Prostate gland (tissue), 2 donors: Measurements from ENCODE around the gene RABIF. TPM values are rescaled to one million over a fixed set of nuclear protein-coding genes. Genes with fewer than 3 reads are reported as not detected.

Source experiments
- DNase-seq: peaks from one replicate; pipeline ENCODE4 v3.0.0-alpha.2; 2019; ENCODE audit warnings: low spot score
- H3K27ac ChIP-seq, 2 donors: fragments of 200-600 bp; sonication (generic); 2 replicates each; pipeline ENCODE4 v1.5.1; 2017 to 2019
- H3K27me3 ChIP-seq: fragments of 200-600 bp; sonication (generic); replicated peaks from 2 replicates; pipeline ENCODE4 v1.5.1; 2019; ENCODE audit not compliant: insufficient read depth
- H3K36me3 ChIP-seq, 2 donors: fragments of 200-600 bp; sonication (generic); 1 replicate in 1 of 2; 2 replicates in 1 of 2; pipeline versions ENCODE4 v1.5.1 to v1.8.1; 2017 to 2019
- H3K4me1 ChIP-seq: fragments of 200-600 bp; sonication (generic); replicated peaks from 2 replicates; pipeline ENCODE4 v1.5.1; 2019
- H3K4me3 ChIP-seq, 2 donors: fragments of 200-600 bp; sonication (generic); 2 replicates each; pipeline ENCODE4 v1.5.1; 2017 to 2019
- H3K9me3 ChIP-seq: fragments of 200-600 bp; sonication (generic); 2 replicates; pipeline ENCODE4 v1.5.1; 2017
- CTCF ChIP-seq, 4 experiments: fragments of 200-600 bp in 2 of 4; fragments of 450-650 bp in 2 of 4; sonication (generic) in 2 of 4; IDR thresholded peaks; 1 replicate in 3 of 4; 2 replicates in 1 of 4; pipeline ENCODE4 v1.5.1; 2016 to 2019; ENCODE audit warnings: antibody characterized with exemption in 4 of 4, mild to moderate bottlenecking in 2 of 4, moderate library complexity in 2 of 4
- POLR2A ChIP-seq: fragments of 450-650 bp; IDR thresholded peaks from one replicate; pipeline ENCODE4 v1.6.1; 2016; ENCODE audit warnings: antibody characterized with exemption, mild to moderate bottlenecking
- POLR2AphosphoS5 ChIP-seq: sonication (generic); formaldehyde crosslinking; IDR thresholded peaks from one replicate; pipeline ENCODE4 v1.6.1; 2017; ENCODE audit warnings: antibody characterized with exemption
- WGBS: methylation state at CpG from one replicate; pipeline ENCODE4 v1.1.5; 2018; 5-methylcytosine and 5-hydroxymethylcytosine counted together
- intact Hi-C: fragments of 100-400 bp; cut with DNase I; formaldehyde crosslinking; loops from one replicate; pipeline ENCODE4 v1.14.2; 2022
- total RNA-seq, 2 donors: library from RNA; depleted of rRNA; stranded (reverse); fragments of >200 nt; gene quantifications; one replicate each; pipeline ENCODE4 v1.1.0, GENCODE V29; 2016

The RABIF gene
- total RNA-seq, 2 donors from 2014 or later, result 6.6 to 14.5 TPM

- no peaks in the 10 kb centered on the region for H3K4me1 ChIP-seq
- no peaks in the 10 kb centered on the region for H3K36me3 ChIP-seq
- no peak for DNase-seq
- intact Hi-C loops, result no loop called here
- H3K9me3 ChIP-seq, result no peaks in the 10 kb centered on the region
- no peak for TF ChIP-seq POLR2AphosphoS5
- no peak for TF ChIP-seq CTCF (IDR thresholded peaks at IDR 0.05)
- no peak for TF ChIP-seq POLR2A
- no peak overlapping the region for H3K27ac ChIP-seq
- no peak overlapping the region for H3K4me3 ChIP-seq
- H3K27me3 ChIP-seq, result no peaks in the 10 kb centered on the region
Observed at GRCh38 chr1:202880062-202880461, 8.9 kb downstream of the RABIF start.

- Histone ChIP-seq H3K4me3 (no peak overlapping the region), H3K27ac (no peak overlapping the region), H3K36me3 (no peaks in the 10 kb centered on the region), H3K9me3 (no peaks in the 10 kb centered on the region), H3K4me1 (no peaks in the 10 kb centered on the region), H3K27me3 (no peaks in the 10 kb centered on the region)
- intact Hi-C loops, result no loop called here
- TF ChIP-seq CTCF (IDR thresholded peaks at IDR 0.05) (no peak), POLR2AphosphoS5 (no peak), POLR2A (no peak)
- WGBS, result 98% methylated on average over 1 of the region's 1 CpG
- DNase-seq, result no peak
Observed at GRCh38 chr1:202879128-202879527, 9.8 kb downstream of the RABIF start.

- Histone ChIP-seq H3K27ac (no peak overlapping the region), H3K4me3 (no peak overlapping the region), H3K27me3 (no peaks in the 10 kb centered on the region), H3K9me3 (no peaks in the 10 kb centered on the region), H3K4me1 (no peaks in the 10 kb centered on the region), H3K36me3 (no peaks in the 10 kb centered on the region)
- no peak for DNase-seq
- intact Hi-C loops, result no loop called here
- WGBS, result 99% methylated on average over 4 of the region's 4 CpGs
- TF ChIP-seq POLR2AphosphoS5, result no peak
- TF ChIP-seq POLR2A, result no peak
- TF ChIP-seq CTCF (IDR thresholded peaks at IDR 0.05), result no peak
Observed at GRCh38 chr1:202873026-202873425, 15.9 kb downstream of the RABIF start.

GRCh38 chr1:202871367-202871766 is 17.6 kb downstream of the RABIF start:
- Histone ChIP-seq H3K9me3 (no peaks in the 10 kb centered on the region), H3K4me1 (no peaks in the 10 kb centered on the region), H3K4me3 (no peak overlapping the region), H3K36me3 (no peaks in the 10 kb centered on the region), H3K27ac (no peak overlapping the region), H3K27me3 (no peaks in the 10 kb centered on the region)
- DNase-seq, result peak; percentile 14
- no peak for TF ChIP-seq POLR2A
- TF ChIP-seq POLR2AphosphoS5, result peak; percentile 83
- no peak for TF ChIP-seq CTCF (IDR thresholded peaks at IDR 0.05)
- WGBS, result 57% methylated on average over 4 of the region's 4 CpGs
- intact Hi-C loops, result no loop called here

GRCh38 chr1:202862679-202863560 is 26.0 kb downstream of the RABIF start:
- Histone ChIP-seq H3K36me3 (no peaks in the 10 kb centered on the region), H3K4me3 (no peak overlapping the region), H3K9me3 (no peaks in the 10 kb centered on the region), H3K27me3 (no peaks in the 10 kb centered on the region), H3K4me1 (peaks cover 4% of the 10 kb centered on the region), H3K27ac (no peak overlapping the region)
- no peak for TF ChIP-seq POLR2A
- TF ChIP-seq POLR2AphosphoS5, result no peak
- TF ChIP-seq CTCF (IDR thresholded peaks at IDR 0.05), result no peak
- intact Hi-C loops, result loop anchor here (5.0 kb wide), 1 partner anchor 51 kb away; the partner anchor contains the start of gene PCAT6
- WGBS, result 73% methylated on average over 5 of the region's 5 CpGs
- no peak for DNase-seq
